Brain pericyte (primary cell): ENCODE data around the gene SLC30A5.

ENCODE experiments used
- DNase-seq: peaks from one replicate; pipeline ENCODE4 v3.0.0-alpha.2; 2012; ENCODE audit warnings: low read depth, low spot score

Gene SLC30A5

DNA sequence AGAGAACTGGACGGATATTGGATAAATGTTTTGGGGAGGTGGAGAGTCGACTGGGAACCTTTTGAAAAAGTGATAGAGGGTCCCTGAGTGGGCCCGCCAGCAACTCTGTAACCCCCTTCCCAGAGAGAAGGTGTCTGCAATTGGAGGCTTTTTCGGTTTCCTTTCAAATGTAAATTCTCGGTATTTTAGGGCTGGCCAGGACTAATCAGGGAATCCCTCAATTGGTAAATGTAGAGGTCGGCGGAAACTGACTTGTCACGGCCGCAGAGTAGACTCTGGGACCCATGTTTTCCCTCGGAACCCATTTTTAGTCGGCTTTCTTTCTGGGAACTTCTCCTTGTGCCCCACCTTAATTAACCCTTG, 73.7 kb downstream of the SLC30A5 start:
- no peak for DNase-seq

DNA sequence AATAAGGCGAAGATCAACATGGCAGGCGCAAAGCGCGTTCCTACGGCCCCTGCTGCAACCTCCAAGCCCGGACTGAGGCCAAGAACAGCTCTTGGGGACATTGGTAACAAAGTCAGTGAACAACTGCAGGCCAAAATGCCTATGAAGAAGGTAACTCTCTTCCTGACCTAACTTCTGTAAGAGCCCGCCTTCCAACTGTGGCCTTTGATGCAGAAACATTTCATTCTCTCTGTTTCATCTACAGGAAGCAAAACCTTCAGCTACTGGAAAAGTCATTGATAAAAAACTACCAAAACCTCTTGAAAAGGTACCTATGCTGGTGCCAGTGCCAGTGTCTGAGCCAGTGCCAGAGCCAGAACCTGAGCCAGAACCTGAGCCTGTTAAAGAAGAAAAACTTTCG, 74.1 kb downstream of the SLC30A5 start:
- DNase-seq = no peak

DNA sequence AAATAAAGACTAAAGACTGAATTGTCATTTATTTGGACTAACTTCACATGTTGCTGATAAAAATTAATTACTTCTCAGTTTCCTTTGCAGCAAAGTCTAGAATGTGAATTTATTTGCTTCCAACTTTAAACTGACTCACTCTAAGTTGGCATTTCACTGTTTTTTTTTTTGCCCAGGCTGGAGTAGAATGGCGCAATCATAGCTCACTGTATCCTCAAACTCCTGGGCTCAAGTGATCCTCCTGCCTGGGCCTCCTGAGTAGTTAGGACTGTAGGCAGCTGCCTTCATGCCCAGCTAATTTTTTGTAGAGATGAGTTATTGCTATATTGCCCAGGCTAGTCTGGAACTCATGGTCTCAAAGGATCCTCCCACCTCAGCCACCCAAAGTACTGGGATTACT, 76.7 kb downstream of the SLC30A5 start:
- DNase-seq = no peak

DNA sequence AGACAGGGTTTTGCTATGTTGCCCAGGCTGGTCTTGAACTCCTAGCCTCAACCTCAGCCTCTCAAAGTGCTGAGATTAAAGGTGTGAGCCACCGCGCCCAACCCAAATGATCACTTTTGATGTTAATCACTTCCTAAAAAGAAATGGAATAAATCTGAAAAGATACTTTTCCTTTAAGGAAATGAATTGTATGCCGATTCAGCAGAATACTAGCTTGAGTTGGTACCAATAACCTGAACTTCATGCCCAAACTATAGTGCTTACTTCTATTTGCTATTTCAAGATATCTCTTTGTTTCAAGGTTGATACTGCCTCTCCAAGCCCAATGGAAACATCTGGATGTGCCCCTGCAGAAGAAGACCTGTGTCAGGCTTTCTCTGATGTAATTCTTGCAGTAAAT, 77.2 kb downstream of the SLC30A5 start:
- DNase-seq = no peak
